ENCODE results near the gene CFAP68.
"Not testable (repeated sequence)": the region's sequence is repeated elsewhere in the genome, so short reads cannot be mapped to it uniquely, and the experiment has no call there.

The CFAP68 gene

DNA sequence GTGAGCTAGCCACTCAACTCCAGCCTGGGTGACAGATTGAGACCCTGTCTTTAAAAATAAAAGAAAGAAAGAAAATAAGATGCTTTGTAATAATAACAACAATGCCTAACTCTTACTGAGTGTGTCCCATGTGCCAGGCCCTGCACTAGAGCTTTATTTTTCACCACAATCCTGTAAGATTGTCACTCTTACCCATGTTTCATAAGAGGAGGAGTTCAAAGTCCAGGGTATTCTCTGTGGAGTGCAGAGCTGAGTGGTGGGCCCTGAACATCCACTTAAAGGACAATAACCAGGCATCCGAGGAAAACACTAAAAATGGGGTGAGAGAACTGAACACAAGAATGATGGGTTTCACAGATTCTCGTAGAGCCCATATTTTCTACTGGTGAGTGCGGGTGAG lies 38.4 kb downstream of the CFAP68 start:
- Mint-ChIP-seq H3K36me3 (ENCODE audit: low read depth) (no peaks in the 10 kb centered on the region), H3K4me1 (ENCODE audit: low read depth) (no peaks in the 10 kb centered on the region), H3K9me3 (no peaks in the 10 kb centered on the region), H3K27me3 (ENCODE audit: low read depth) (peaks cover 51% of the 10 kb centered on the region), H3K4me3 (no peak overlapping the region), H3K27ac (no peak overlapping the region)
- no peak for DNase-seq (ENCODE audit: low spot score)

DNA sequence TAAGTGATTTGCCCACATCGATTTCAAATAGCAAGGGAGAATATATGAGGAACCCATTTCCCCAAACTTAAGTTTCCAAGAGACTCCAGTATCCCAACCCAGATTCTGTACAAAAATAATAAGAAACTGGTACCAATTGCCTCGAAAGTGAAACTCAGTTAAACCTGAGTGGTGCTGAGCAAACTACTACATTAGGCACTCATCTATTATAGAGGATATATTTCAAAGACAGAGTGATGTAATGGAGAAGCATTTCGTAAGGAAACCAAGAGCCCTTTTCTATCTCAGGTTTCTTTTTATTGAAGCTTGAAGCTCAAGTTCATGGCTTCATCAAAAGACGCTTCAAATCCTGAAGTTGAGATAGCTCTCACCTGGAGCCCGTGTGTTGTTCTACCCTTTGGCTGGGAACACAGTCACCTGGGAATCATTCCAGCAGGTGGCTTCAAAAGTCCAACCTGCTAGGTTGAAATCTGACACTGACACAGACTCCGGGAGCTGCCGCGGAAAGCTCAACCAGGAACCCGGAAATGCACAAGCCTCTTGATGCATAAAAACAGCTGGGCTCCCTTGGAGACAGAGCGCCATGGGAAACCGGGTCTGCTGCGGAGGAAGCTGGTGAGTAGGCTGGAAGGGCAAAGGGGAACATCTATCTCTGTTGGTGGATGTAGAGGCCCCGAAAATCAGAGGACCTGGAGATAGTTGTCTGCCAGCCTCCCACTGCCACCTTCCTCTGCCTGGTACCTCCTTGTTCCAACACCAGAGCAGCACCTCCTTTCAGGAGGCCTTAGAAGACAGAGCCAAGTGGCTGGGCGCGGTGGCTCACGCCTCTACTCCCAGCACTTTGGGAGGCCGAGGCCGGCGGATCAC lies 39.3 kb downstream of the CFAP68 start, which contains the start of gene C11orf52:
Gene C11orf52 (plus strand): TSS at position 524 of the 867 bp plus-strand sequence. CDS start 60 bp downstream, at position 584.
- H3K4me1 Mint-ChIP-seq (ENCODE audit: low read depth), result no peaks in the 10 kb centered on the region
- H3K27me3 Mint-ChIP-seq (ENCODE audit: low read depth), result peaks cover 44% of the 10 kb centered on the region
- H3K4me3 Mint-ChIP-seq, result no peak within 1 kb of the TSS
- no peaks in the 10 kb centered on the region for H3K9me3 Mint-ChIP-seq
- DNase-seq (ENCODE audit: low spot score), result no peak
- H3K27ac Mint-ChIP-seq, result no peak within 1 kb of the TSS
- H3K36me3 Mint-ChIP-seq (ENCODE audit: low read depth), result no peaks in the 10 kb centered on the region

DNA sequence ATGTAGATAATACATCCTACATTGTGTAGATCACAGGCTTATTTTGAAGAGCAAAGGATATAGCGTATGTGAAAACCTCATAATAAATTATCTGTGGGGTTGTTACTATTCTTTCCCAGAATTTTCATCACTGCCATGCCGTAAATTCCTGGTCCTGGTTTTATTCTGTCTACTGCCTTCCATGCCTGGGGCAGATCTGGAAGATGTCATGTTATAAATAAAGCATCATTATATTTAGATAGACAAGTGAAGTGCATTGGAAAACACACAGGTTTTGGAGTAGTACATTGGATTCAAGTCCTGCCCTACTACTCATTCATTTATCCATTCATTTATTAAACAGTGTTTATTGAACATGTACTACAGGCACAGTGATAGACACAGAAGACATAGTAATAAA lies 41.6 kb downstream of the CFAP68 start:
- Mint-ChIP-seq H3K27ac (no peak overlapping the region), H3K4me1 (ENCODE audit: low read depth) (peaks cover 3% of the 10 kb centered on the region), H3K36me3 (ENCODE audit: low read depth) (no peaks in the 10 kb centered on the region), H3K9me3 (no peaks in the 10 kb centered on the region), H3K4me3 (no peak overlapping the region), H3K27me3 (ENCODE audit: low read depth) (peaks cover 29% of the 10 kb centered on the region)
- DNase-seq (ENCODE audit: low spot score), result no peak

DNA sequence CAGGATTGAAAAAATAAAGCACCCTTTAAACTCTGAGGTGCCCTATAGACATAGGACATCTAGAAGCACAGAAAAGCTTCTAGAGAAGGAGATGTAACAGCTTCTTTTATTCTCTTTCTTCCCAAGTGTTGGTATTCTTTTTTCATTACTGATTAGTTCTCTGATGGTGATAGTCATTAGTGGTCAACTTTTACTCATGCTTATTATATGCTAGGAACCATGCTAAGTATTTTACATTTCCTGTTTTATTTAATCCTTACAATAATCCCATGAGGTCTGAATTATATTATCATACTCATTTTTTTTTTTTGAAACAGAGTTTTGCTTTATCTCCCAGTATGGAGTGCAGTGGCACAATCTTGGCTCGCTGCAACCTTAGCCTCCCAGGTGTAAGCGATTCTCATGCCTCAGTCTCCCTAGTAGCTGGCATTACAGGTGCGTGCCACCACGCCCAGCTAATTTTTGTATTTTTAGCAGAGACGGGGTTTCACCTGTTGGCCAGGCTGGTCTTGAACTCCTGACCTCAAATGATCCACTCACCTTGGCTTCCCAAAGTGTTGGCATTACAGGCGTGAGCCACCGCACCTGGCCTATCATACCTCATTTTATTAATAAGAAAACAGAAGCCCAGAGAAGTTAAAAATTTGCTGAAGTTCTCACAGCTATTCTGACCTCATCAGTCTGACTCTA lies 42.3 kb downstream of the CFAP68 start:
- H3K27me3 Mint-ChIP-seq (ENCODE audit: low read depth), result peaks cover 22% of the 10 kb centered on the region
- H3K27ac Mint-ChIP-seq, result no peak overlapping the region
- no peak for DNase-seq (ENCODE audit: low spot score)
- no peaks in the 10 kb centered on the region for H3K9me3 Mint-ChIP-seq
- no peak overlapping the region for H3K4me3 Mint-ChIP-seq
- no peaks in the 10 kb centered on the region for H3K36me3 Mint-ChIP-seq (ENCODE audit: low read depth)
- peaks cover 10% of the 10 kb centered on the region for H3K4me1 Mint-ChIP-seq (ENCODE audit: low read depth)

DNA sequence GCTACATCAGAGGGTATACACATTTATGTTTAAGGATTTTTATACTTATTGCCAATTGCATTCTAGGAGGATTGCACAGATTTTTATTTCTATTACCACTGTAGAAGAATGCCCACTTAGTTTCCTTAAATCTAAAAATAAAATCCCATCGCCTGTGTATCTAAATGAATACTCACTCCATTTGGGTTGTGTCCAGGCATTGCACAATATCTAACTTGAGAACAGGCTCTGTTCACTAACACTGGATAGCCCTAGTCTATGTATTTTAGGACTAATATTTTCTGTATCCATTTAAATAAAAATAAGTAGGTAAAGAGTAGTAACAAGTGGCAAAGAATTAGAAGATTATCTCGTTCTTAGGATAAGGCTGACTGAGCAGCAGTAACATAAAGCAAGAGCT lies 43.5 kb downstream of the CFAP68 start:
- no peak for DNase-seq (ENCODE audit: low spot score)
- H3K4me1 Mint-ChIP-seq (ENCODE audit: low read depth), result peaks cover 15% of the 10 kb centered on the region
- no peak overlapping the region for H3K27ac Mint-ChIP-seq
- H3K27me3 Mint-ChIP-seq (ENCODE audit: low read depth), result peaks cover 16% of the 10 kb centered on the region
- H3K4me3 Mint-ChIP-seq, result no peak overlapping the region
- no peaks in the 10 kb centered on the region for H3K9me3 Mint-ChIP-seq
- no peaks in the 10 kb centered on the region for H3K36me3 Mint-ChIP-seq (ENCODE audit: low read depth)

DNA sequence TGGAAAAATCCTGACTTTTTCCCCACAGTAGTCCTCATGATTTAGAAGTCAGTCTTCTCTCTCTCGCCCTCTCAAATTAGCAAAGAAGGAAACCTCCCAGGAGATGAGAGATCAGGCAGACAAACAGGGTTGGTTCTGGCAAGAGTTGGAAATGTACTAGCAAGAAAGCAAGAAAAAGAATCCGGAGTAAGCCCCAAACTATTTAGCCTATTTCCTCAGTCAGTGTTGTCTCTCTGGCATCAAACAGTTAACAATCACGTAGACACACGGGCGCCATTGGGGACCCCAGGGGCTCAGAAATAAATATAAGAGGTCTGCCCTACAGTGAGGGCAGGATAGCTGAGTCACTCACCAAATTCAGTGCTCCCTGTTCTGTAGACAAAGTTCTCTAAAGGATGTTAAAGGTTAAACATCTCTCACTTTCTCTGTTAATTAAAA lies 44.0 kb downstream of the CFAP68 start:
- Mint-ChIP-seq H3K4me1 (ENCODE audit: low read depth) (peaks cover 15% of the 10 kb centered on the region), H3K4me3 (no peak overlapping the region), H3K27ac (no peak overlapping the region), H3K36me3 (ENCODE audit: low read depth) (no peaks in the 10 kb centered on the region), H3K9me3 (no peaks in the 10 kb centered on the region), H3K27me3 (ENCODE audit: low read depth) (peaks cover 16% of the 10 kb centered on the region)
- DNase-seq (ENCODE audit: low spot score), result no peak

DNA sequence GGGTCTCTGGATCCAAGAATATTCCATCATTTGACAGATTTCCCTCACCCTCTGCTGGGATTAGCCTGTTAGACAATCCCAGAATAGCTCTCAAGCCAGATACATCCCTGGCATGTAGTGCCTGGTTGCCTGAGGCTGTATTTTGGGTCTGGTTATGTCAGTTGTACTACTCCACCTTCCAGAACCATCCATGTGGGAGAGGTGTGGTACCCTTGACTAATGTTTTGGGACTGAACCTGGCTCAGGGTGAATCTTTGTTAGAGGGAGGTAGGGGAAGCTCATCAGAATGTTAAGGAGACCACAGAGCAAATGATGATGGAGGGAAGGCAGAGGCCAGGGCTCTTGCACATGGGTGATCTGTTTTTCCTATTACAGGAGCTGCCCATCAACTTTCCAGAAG lies 44.6 kb downstream of the CFAP68 start:
- Mint-ChIP-seq H3K27ac (no peak overlapping the region), H3K4me3 (no peak overlapping the region), H3K36me3 (ENCODE audit: low read depth) (no peaks in the 10 kb centered on the region), H3K27me3 (ENCODE audit: low read depth) (peaks cover 16% of the 10 kb centered on the region), H3K9me3 (no peaks in the 10 kb centered on the region), H3K4me1 (ENCODE audit: low read depth) (peaks cover 15% of the 10 kb centered on the region)
- DNase-seq (ENCODE audit: low spot score), result no peak

DNA sequence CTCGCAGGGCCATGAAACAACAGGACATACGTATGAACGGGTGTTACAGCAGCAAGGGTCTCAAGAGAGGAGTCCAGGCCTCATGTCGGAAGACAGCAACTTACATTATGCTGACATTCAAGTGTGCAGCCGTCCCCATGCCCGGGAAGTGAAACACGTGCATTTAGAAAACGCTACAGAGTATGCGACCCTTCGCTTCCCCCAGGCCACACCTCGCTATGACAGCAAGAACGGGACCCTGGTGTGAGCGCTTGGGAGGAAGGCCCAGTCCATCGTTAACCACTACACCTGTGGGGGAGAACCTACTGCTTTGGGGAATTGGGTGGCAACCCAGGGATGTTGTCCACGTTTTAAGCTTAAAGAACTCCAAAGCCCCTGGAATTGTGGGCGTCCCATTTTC lies 46.6 kb downstream of the CFAP68 start:
- peak overlapping the region; percentile 64 for H3K4me3 Mint-ChIP-seq
- peak overlapping the region; percentile 91 for H3K27ac Mint-ChIP-seq
- H3K4me1 Mint-ChIP-seq (ENCODE audit: low read depth), result peaks cover 17% of the 10 kb centered on the region
- no peaks in the 10 kb centered on the region for H3K36me3 Mint-ChIP-seq (ENCODE audit: low read depth)
- H3K27me3 Mint-ChIP-seq (ENCODE audit: low read depth), result peaks cover 8% of the 10 kb centered on the region
- no peaks in the 10 kb centered on the region for H3K9me3 Mint-ChIP-seq
- no peak for DNase-seq (ENCODE audit: low spot score)

DNA sequence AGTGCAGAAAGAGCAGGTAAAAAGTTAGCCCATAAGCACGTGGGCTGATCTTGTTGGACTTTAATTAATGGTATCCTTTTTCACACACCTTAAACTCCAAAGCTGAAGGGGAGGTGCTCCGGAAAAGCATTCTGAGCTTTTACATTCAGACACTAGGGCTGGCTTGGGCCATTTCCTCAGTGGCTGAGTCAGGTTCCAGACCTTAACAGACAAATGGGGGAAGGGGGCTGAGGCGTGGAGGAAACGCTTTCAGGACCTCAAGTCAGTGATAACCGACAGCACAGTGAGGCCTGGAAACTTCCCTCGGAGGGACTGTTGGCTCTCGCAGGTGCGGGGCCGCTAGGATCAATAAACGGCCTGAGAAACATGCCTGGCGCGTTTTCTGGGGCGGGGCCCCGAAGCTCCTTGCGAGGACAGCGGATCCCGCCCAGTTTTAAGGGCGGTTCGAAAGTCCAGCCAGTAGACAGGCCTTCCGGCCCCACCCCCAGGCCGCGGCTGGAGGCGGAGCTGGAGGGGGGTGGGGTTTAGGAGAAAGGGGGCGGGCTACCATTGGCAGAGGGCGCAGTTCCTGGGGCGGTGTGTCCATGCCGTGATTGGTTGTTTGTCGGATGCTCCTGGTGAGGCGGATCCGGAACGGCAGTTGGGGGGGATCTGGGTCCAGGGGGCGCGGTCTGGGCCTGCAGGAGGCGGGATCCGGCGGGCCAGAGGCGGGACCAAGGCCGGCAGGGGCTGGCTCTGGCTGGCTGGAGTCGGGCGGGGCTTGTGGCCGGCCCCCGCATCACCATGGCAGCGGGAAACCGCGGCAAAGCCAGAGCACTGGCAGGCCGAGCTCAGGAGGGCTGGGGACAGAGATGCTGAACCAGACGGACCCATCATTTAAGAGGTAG lies 47.4 kb downstream of the CFAP68 start:
- DNase-seq (ENCODE audit: low spot score), result peak; percentile 96
- Mint-ChIP-seq H3K27ac (peak overlapping the region; percentile 91), H3K27me3 (ENCODE audit: low read depth) (peaks cover 3% of the 10 kb centered on the region), H3K36me3 (ENCODE audit: low read depth) (no peaks in the 10 kb centered on the region), H3K4me1 (ENCODE audit: low read depth) (peaks cover 17% of the 10 kb centered on the region), H3K4me3 (peak overlapping the region; percentile 86), H3K9me3 (no peaks in the 10 kb centered on the region)

DNA sequence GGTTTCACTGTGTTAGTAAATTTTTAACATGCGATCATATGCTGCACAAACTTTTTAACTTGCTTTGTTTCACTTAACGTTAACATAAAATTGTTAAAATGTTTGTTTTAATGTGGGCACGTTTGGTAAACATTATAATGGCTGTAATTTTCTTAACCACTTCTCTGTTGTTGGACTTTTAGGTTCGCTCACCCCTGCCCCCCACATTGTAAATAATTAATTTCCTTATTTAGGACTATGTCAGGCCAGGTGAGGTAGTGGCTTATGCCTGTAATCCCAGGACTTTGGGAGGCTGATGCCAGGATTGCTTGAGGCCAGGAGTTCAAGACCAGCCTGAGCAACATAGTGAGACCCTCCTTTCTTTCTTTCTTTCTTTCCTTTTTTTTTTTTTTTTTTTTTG lies 51.1 kb downstream of the CFAP68 start:
- no peak overlapping the region for H3K4me3 Mint-ChIP-seq
- no peak for DNase-seq (ENCODE audit: low spot score)
- no peaks in the 10 kb centered on the region for H3K9me3 Mint-ChIP-seq
- H3K36me3 Mint-ChIP-seq (ENCODE audit: low read depth), result no peaks in the 10 kb centered on the region
- peaks cover 26% of the 10 kb centered on the region for H3K4me1 Mint-ChIP-seq (ENCODE audit: low read depth)
- H3K27me3 Mint-ChIP-seq (ENCODE audit: low read depth), result no peaks in the 10 kb centered on the region
- no peak overlapping the region for H3K27ac Mint-ChIP-seq

DNA sequence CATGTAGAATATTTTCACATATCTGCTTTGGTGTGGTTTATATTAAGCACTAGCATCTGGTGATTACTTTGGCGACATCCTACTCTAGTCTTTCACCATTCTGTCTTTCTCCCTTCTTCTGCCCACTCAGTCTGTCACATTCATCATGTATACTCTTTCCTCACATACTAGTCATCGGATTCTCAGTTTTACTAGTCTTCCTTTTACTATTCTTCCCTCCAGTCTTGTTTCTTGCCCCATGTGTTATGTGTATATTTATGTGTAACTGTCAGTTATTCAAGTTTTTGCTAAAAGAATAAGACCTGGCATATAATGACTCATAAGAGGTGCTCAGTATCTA lies 53.2 kb downstream of the CFAP68 start:
- H3K27ac Mint-ChIP-seq, result peak overlapping the region; percentile 10
- H3K36me3 Mint-ChIP-seq (ENCODE audit: low read depth), result no peaks in the 10 kb centered on the region
- peak overlapping the region; percentile 17 for H3K4me3 Mint-ChIP-seq
- no peaks in the 10 kb centered on the region for H3K9me3 Mint-ChIP-seq
- H3K4me1 Mint-ChIP-seq (ENCODE audit: low read depth), result peaks cover 24% of the 10 kb centered on the region
- peak; percentile 21 for DNase-seq (ENCODE audit: low spot score)
- no peaks in the 10 kb centered on the region for H3K27me3 Mint-ChIP-seq (ENCODE audit: low read depth)

DNA sequence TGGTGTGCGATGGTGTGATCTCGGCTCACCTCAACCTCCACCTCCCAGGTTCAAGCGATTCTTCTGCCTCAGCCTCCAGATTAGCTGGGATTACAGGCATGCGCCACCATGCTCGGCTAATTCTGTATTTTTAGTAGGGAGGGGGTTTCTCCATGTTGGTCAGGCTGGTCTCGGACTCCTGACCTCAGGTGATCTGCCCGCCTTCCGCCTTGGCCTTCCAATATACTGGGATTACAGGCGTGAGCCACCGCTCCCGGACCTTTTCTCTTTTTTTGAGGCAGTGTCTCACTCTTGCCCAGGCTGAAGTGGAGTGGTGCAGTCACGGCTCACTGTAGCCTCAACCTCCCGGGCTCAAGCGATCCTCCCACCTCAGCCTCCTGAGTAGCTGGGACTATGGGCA lies 53.8 kb downstream of the CFAP68 start:
- DNase-seq (ENCODE audit: low spot score); H3K9me3 Mint-ChIP-seq; H3K27me3 Mint-ChIP-seq (ENCODE audit: low read depth); H3K27ac Mint-ChIP-seq; H3K4me3 Mint-ChIP-seq; H3K36me3 Mint-ChIP-seq (ENCODE audit: low read depth): not testable (repeated sequence)
- H3K4me1 Mint-ChIP-seq (ENCODE audit: low read depth), result peaks cover 29% of the 10 kb centered on the region

DNA sequence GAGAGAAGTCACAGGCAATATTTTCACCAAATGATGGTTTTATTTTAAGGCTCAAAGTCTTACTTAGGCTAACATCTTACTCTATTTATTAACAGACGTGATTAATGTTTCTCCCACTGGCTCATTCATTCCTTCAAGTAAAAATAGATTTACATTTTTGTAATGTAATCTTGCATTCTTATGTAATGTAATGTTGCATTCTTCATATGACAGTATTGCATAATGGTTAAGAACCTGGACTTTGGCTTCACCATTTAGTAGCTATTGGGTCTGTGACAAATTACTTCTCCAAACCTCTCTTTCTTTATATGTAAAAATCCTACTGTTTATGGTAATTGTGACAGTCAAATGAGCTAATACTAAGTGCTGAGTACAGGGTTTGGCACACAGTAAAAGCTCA lies 54.5 kb downstream of the CFAP68 start:
- H3K9me3 Mint-ChIP-seq, result no peaks in the 10 kb centered on the region
- H3K4me1 Mint-ChIP-seq (ENCODE audit: low read depth), result peaks cover 36% of the 10 kb centered on the region
- H3K27ac Mint-ChIP-seq, result no peak overlapping the region
- no peaks in the 10 kb centered on the region for H3K27me3 Mint-ChIP-seq (ENCODE audit: low read depth)
- H3K4me3 Mint-ChIP-seq, result no peak overlapping the region
- H3K36me3 Mint-ChIP-seq (ENCODE audit: low read depth), result no peaks in the 10 kb centered on the region
- no peak for DNase-seq (ENCODE audit: low spot score)

DNA sequence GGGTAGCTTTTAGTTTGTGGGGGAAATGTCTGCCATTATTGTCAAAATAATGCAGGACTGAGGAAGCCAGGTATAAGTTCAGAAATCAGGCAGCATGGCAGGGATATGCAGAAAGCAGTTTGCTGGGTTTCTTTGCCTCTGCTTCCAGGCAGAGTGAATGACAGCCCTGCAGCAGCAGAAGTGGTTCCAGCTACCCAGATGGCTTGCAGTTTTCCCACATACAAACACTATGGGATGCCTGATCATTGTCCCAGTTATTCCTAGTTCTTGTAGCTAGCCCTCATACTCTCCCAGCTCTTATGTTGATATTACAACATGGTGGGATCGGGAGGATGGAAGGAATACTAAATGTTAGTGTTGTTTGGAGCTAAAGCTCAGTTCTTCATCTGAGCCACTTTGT lies 55.0 kb downstream of the CFAP68 start:
- no peak overlapping the region for H3K27ac Mint-ChIP-seq
- peaks cover 41% of the 10 kb centered on the region for H3K4me1 Mint-ChIP-seq (ENCODE audit: low read depth)
- no peak for DNase-seq (ENCODE audit: low spot score)
- H3K27me3 Mint-ChIP-seq (ENCODE audit: low read depth), result no peaks in the 10 kb centered on the region
- no peaks in the 10 kb centered on the region for H3K36me3 Mint-ChIP-seq (ENCODE audit: low read depth)
- no peaks in the 10 kb centered on the region for H3K9me3 Mint-ChIP-seq
- H3K4me3 Mint-ChIP-seq, result no peak overlapping the region
